GM12891 (cell line): ENCODE data around the gene PRELID1.

ENCODE experiments used
- DNase-seq: peaks from one replicate; pipeline ENCODE4 v3.0.0; 2011; ENCODE audit warnings: low spot score; ENCODE audit not compliant: insufficient read length
- FAIRE-seq: peaks from 2 replicates; lab custom pipeline; 2011; peaks lifted over from hg19 to GRCh38; lab: Jason Lieb, UNC
- PAX5 ChIP-seq: IDR thresholded peaks from 2 replicates; pipeline ENCODE4 v1.6.1; 2011; ENCODE audit warnings: low read length, moderate library complexity, mild to moderate bottlenecking; ENCODE audit not compliant: insufficient read depth, severe bottlenecking
- SPI1 ChIP-seq: IDR thresholded peaks from 2 replicates; pipeline ENCODE4 v1.6.1; 2011; ENCODE audit warnings: low read depth, low read length, control low read depth

Gene PRELID1

DNA sequence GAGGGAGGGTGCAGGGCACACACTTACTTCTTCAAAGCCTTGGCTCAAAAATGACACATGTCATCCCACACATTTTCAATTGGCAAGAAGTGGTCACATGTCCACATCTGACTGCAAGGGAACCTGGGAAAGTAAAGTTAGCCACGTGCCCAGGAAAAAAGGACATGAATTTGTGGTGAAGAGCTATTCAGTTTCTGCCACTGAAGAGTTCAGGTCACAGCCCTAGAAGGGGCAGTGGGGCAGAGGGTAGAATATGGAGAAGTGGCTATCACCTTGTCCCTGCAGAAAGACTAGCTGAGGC is 52.2 kb downstream of the PRELID1 start:
- TF ChIP-seq SPI1 (no peak), PAX5 (no peak)
- FAIRE-seq (peak; percentile 13), DNase-seq (no peak)
